BLaER1 treated with 17β-estradiol and CSF1 and Interleukin-3, amounts not matched to agents 10 nM and 100 nM (cell line): Measurements from ENCODE around the gene PLA2G4D.

Experiments
- H3K27ac ChIP-seq, 11 experiments: shearing (Covaris generic); formaldehyde crosslinking; 2 replicates each; pipeline ENCODE4 v1.8.1; 2022
- H3K27me3 ChIP-seq, 11 experiments: shearing (Covaris generic); formaldehyde crosslinking; 2 replicates each; pipeline ENCODE4 v1.8.1; 2022
- H3K36me3 ChIP-seq, 11 experiments: shearing (Covaris generic); formaldehyde crosslinking; 2 replicates each; pipeline ENCODE4 v1.8.1; 2022
- H3K4me1 ChIP-seq, 10 experiments: shearing (Covaris generic); formaldehyde crosslinking; 2 replicates each; pipeline ENCODE4 v1.8.1; 2022
- H3K4me2 ChIP-seq, 11 experiments: shearing (Covaris generic); formaldehyde crosslinking; 2 replicates each; pipeline ENCODE4 v1.8.1; 2022
- H3K4me3 ChIP-seq, 10 experiments: shearing (Covaris generic); formaldehyde crosslinking; 2 replicates each; pipeline ENCODE4 v1.8.1; 2022
- H3K9ac ChIP-seq, 11 experiments: shearing (Covaris generic); formaldehyde crosslinking; 2 replicates each; pipeline ENCODE4 v1.8.1; 2022
- H3K9me3 ChIP-seq, 11 experiments: shearing (Covaris generic); formaldehyde crosslinking; replicated peaks in 1 of 11; 2 replicates each; pipeline ENCODE4 v1.8.1; 2022
- H4K20me1 ChIP-seq, 11 experiments: shearing (Covaris generic); formaldehyde crosslinking; 2 replicates each; pipeline ENCODE4 v1.8.1; 2022
- Cebpa-rat ChIP-seq, 11 experiments: shearing (Covaris generic); IDR thresholded peaks; 2 replicates each; pipeline ENCODE4 v1.8.1; 2022

The PLA2G4D gene

GRCh38 chr15:42111924-42112323, 17.6 kb upstream of the PLA2G4D start:
- H3K27me3 ChIP-seq = no peaks in the 10 kb centered on the region
- peaks cover 0 to 22% (median 10%) of the 10 kb centered on the region in 11 experiments; a peak in 9 of 22 replicates for H3K9me3 ChIP-seq
- no peak overlapping the region for H3K4me3 ChIP-seq
- peak overlapping the region; percentile 37 to 72 (median 65) for H3K4me2 ChIP-seq
- TF ChIP-seq Cebpa-rat (IDR thresholded peaks at IDR 0.05) = peak in 6 of 11 experiments; percentile 11 to 63 (median 48); a peak in 5 of 22 replicates
- no peaks in the 10 kb centered on the region for H3K36me3 ChIP-seq
- H3K9ac ChIP-seq = peak overlapping the region in 4 of 11 experiments; percentile 14 to 39 (median 32); a peak in 3 of 22 replicates
- no peaks in the 10 kb centered on the region for H4K20me1 ChIP-seq
- peaks cover 19 to 61% (median 51%) of the 10 kb centered on the region in 10 experiments for H3K4me1 ChIP-seq
- H3K27ac ChIP-seq = peak overlapping the region in 9 of 11 experiments; percentile 18 to 76 (median 64); a peak in 17 of 22 replicates

DNA sequence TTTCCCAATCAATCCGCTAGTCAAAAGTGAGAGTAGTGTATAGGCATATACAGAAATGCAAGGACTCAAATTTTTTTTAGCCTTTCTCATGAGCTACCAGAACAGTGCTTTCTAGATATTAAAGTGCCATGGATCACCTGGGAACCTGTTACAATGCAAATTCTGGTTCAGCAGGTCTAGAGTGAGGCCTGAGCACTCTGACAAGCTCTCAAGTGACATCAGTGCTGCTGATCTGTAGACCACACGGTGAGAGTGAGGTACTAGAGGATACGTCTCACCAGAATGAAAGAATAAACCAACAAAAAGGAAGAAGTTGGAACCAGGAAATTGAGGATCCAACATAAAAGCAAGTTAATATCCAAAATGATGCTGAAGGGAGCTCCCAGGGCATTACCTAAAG, 16.0 kb upstream of the PLA2G4D start:
- Histone ChIP-seq H3K4me2 (peak overlapping the region in 5 of 11 experiments; percentile 29 to 72 (median 60); a peak in 9 of 22 replicates), H3K27ac (peak overlapping the region in 6 of 11 experiments; percentile 47 to 69 (median 66); a peak in 11 of 22 replicates), H3K27me3 (no peaks in the 10 kb centered on the region), H3K9ac (no peak overlapping the region), H3K36me3 (no peaks in the 10 kb centered on the region), H3K4me3 (no peak overlapping the region), H3K4me1 (peaks cover 33 to 77% (median 66%) of the 10 kb centered on the region in 10 experiments), H4K20me1 (no peaks in the 10 kb centered on the region), H3K9me3 (peaks cover 0 to 13% (median 10%) of the 10 kb centered on the region in 11 experiments; a peak in 9 of 22 replicates)
- no peak for TF ChIP-seq Cebpa-rat (IDR thresholded peaks at IDR 0.05)

DNA sequence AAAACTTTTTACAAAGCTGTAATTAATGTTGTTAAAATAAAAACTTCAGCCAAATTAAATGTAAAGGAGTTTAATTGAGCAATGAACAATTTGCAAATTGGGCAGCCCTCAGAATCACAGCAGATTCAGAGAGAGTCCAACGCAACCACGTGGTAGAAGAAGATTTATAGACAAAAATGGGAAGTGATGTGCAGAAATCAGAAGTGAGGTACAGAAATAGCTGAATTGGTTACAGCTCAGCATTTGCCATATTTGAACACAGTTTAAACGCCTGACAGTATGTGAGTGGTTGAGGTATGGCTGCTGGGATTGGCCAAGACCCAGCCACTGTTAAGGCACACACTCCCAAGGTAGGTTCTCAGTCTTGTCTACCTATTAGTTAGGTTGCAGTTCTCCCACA, 14.4 kb upstream of the PLA2G4D start:
- H3K4me3 ChIP-seq = no peak overlapping the region
- peak overlapping the region in 7 of 11 experiments; percentile 49 to 67 (median 63); a peak in 14 of 22 replicates for H3K4me2 ChIP-seq
- H3K36me3 ChIP-seq = no peaks in the 10 kb centered on the region
- peaks cover 44 to 92% (median 82%) of the 10 kb centered on the region in 10 experiments for H3K4me1 ChIP-seq
- H3K9ac ChIP-seq = peak overlapping the region in 2 of 11 experiments; percentile 8 to 10; a peak in 2 of 22 replicates
- H3K27ac ChIP-seq = peak overlapping the region in 6 of 11 experiments; percentile 35 to 70 (median 49); a peak in 11 of 22 replicates
- peaks cover 0 to 13% (median 10%) of the 10 kb centered on the region in 11 experiments; a peak in 9 of 22 replicates for H3K9me3 ChIP-seq
- no peaks in the 10 kb centered on the region for H4K20me1 ChIP-seq
- H3K27me3 ChIP-seq = no peaks in the 10 kb centered on the region
- no peak for TF ChIP-seq Cebpa-rat (IDR thresholded peaks at IDR 0.05)

DNA sequence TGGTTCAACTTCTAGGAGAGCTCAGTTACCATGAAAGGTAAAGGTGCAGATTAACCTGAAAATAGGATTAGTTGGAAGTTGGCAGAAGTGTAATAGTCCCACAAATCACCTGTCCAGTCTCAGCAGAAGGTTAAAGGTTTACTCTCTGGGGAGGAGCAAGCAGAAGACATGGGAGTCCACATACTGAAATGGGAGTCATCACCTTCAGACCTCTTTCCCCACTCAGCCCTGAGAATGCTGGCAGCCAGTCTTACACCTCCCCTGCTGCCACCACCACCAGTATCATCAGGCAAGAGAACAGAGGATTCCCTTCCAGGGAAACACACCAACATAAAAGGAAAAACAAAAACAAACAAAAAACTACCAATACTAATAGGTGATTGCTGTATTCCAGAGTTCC, 13.8 kb upstream of the PLA2G4D start:
- H3K27me3 ChIP-seq = no peaks in the 10 kb centered on the region
- peaks cover 0 to 13% (median 9%) of the 10 kb centered on the region in 11 experiments; a peak in 9 of 22 replicates for H3K9me3 ChIP-seq
- H3K4me3 ChIP-seq = no peak overlapping the region
- H3K4me1 ChIP-seq = peaks cover 45 to 98% (median 86%) of the 10 kb centered on the region in 10 experiments
- peak overlapping the region in 5 of 11 experiments; percentile 36 to 70 (median 52); a peak in 10 of 22 replicates for H3K27ac ChIP-seq
- no peak for TF ChIP-seq Cebpa-rat (IDR thresholded peaks at IDR 0.05)
- H3K9ac ChIP-seq = peak overlapping the region in 2 of 11 experiments; percentile 8 to 10; a peak in 1 of 22 replicates
- H4K20me1 ChIP-seq = no peaks in the 10 kb centered on the region
- no peaks in the 10 kb centered on the region for H3K36me3 ChIP-seq
- peak overlapping the region in 7 of 11 experiments; percentile 49 to 67 (median 63); a peak in 13 of 22 replicates for H3K4me2 ChIP-seq

- Histone ChIP-seq H3K4me2 (peak overlapping the region in 4 of 11 experiments; percentile 43 to 67 (median 65); a peak in 9 of 22 replicates), H3K9ac (no peak overlapping the region), H3K27ac (peak overlapping the region in 4 of 11 experiments; percentile 30 to 69 (median 36); a peak in 6 of 22 replicates), H4K20me1 (no peaks in the 10 kb centered on the region), H3K4me3 (no peak overlapping the region), H3K36me3 (no peaks in the 10 kb centered on the region), H3K4me1 (peaks cover 48 to 99% (median 89%) of the 10 kb centered on the region in 10 experiments), H3K27me3 (no peaks in the 10 kb centered on the region), H3K9me3 (peaks cover 0 to 13% (median 9%) of the 10 kb centered on the region in 11 experiments; a peak in 8 of 22 replicates)
- no peak for TF ChIP-seq Cebpa-rat (IDR thresholded peaks at IDR 0.05)
Measured at GRCh38 chr15:42107473-42107872, 13.1 kb upstream of the PLA2G4D start.

DNA sequence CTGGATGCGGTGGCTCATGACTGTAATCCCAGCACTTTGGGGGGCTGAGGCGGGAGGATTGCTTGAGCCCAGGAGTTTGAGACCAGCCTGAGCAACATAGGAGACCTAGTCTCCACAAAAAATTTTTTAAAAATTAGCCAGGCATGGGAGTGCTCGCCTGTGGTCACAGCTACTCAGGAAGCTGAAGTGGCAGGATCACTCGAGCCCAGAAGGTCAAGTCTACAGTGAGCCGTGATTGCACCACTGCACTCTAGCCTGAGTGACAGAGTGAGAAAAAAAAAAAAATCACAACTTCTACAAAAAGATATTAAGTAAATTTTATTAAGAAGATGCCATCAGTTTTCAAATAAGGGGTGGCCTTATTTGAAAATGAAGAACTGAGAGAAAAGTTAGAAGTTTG, 11.9 kb upstream of the PLA2G4D start:
- TF ChIP-seq Cebpa-rat (IDR thresholded peaks at IDR 0.05) = no peak
- Histone ChIP-seq H3K9ac (peak overlapping the region in 8 of 11 experiments; percentile 23 to 54 (median 33); a peak in 10 of 22 replicates), H3K4me3 (no peak overlapping the region), H3K4me1 (peaks cover 36 to 99% (median 82%) of the 10 kb centered on the region in 10 experiments), H3K9me3 (peaks cover 0 to 13% (median 9%) of the 10 kb centered on the region in 11 experiments; a peak in 8 of 22 replicates), H3K36me3 (no peaks in the 10 kb centered on the region), H3K27me3 (no peaks in the 10 kb centered on the region), H4K20me1 (no peaks in the 10 kb centered on the region), H3K4me2 (peak overlapping the region; percentile 46 to 87 (median 75)), H3K27ac (peak overlapping the region in 7 of 11 experiments; percentile 19 to 71 (median 52); a peak in 14 of 22 replicates)

- H3K27me3 ChIP-seq = no peaks in the 10 kb centered on the region
- peak in 3 of 11 experiments; percentile 14 to 28 (median 18); a peak in 1 of 22 replicates for TF ChIP-seq Cebpa-rat (IDR thresholded peaks at IDR 0.05)
- peaks cover 32 to 99% (median 76%) of the 10 kb centered on the region in 10 experiments for H3K4me1 ChIP-seq
- no peak overlapping the region for H3K4me3 ChIP-seq
- 0 out of 22 replicates have a peak overlapping the region, but pooled peaks of 1 of the 11 experiments have one; percentile 7 for H3K9ac ChIP-seq
- H3K27ac ChIP-seq = peak overlapping the region in 7 of 11 experiments; percentile 32 to 71 (median 49); a peak in 13 of 22 replicates
- peak overlapping the region; percentile 46 to 87 (median 75); a peak in 21 of 22 replicates for H3K4me2 ChIP-seq
- H3K9me3 ChIP-seq = peaks cover 0 to 5% (median 1%) of the 10 kb centered on the region in 11 experiments; a peak in 6 of 22 replicates
- H4K20me1 ChIP-seq = no peaks in the 10 kb centered on the region
- no peaks in the 10 kb centered on the region for H3K36me3 ChIP-seq
Measured at GRCh38 chr15:42104095-42104891, 9.9 kb upstream of the PLA2G4D start.

GRCh38 chr15:42102646-42103235, 8.4 kb upstream of the PLA2G4D start:
- Histone ChIP-seq H3K36me3 (no peaks in the 10 kb centered on the region), H3K9me3 (0 out of 22 replicates have a peak, but pooled peaks cover 0 to 2% (median 0%) of the 10 kb centered on the region in 11 experiments), H3K27ac (peak overlapping the region in 5 of 11 experiments; percentile 16 to 66 (median 44); a peak in 7 of 22 replicates), H3K4me2 (peak overlapping the region; percentile 42 to 82 (median 68)), H4K20me1 (no peaks in the 10 kb centered on the region), H3K27me3 (no peaks in the 10 kb centered on the region), H3K4me1 (peaks cover 32 to 83% (median 62%) of the 10 kb centered on the region in 10 experiments), H3K9ac (no peak overlapping the region), H3K4me3 (no peak overlapping the region)
- no peak for TF ChIP-seq Cebpa-rat (IDR thresholded peaks at IDR 0.05)
